HepG2 (cell line): Measurements from ENCODE around the gene TOB1. TPM values are rescaled to one million over a fixed set of nuclear protein-coding genes. Genes with fewer than 3 reads are reported as not detected.
A peak's percentile ranks its signal among the peaks of the same experiment; 100 is the strongest.

Source experiments
- GATAD2A ChIP-seq: IDR thresholded peaks from 2 replicates; pipeline ENCODE4 v1.6.1; 2016
- KDM1A ChIP-seq: IDR thresholded peaks from 2 replicates; pipeline ENCODE4 v1.6.1; 2016; ENCODE audit warnings: missing compliant biosample characterization
- KLF15 ChIP-seq: sonication (generic); formaldehyde crosslinking; IDR thresholded peaks from 2 replicates; pipeline ENCODE4 v1.8.1; 2023; ENCODE audit warnings: borderline replicate concordance, mild to moderate bottlenecking, inconsistent platforms, missing genetic modification reagents, mixed read lengths
- PPARG ChIP-seq: conservative IDR thresholded peaks from 2 replicates; pipeline ENCODE4 v1.6.1; 2016; ENCODE audit warnings: missing biosample characterization, missing genetic modification reagents
- RELA ChIP-seq: sonication (generic); formaldehyde crosslinking; IDR thresholded peaks from 2 replicates; pipeline ENCODE4 v1.4.0; 2020; ENCODE audit warnings: missing genetic modification reagents
- XRCC5 ChIP-seq: fragments of 200-400 bp; formaldehyde crosslinking; optimal IDR thresholded peaks from 2 replicates; pipeline ENCODE3; 2017; ENCODE audit warnings: mild to moderate bottlenecking, low read length
- ZFP36L2 ChIP-seq: sonication (generic); formaldehyde crosslinking; IDR thresholded peaks from 2 replicates; pipeline ENCODE4 v1.4.0; 2020; ENCODE audit warnings: missing genetic modification reagents
- ZMAT3 ChIP-seq: sonication (generic); formaldehyde crosslinking; conservative IDR thresholded peaks from 2 replicates; pipeline ENCODE4 v1.7.0; 2021; ENCODE audit warnings: missing genetic modification reagents
- ZNF263 ChIP-seq: sonication (generic); formaldehyde crosslinking; IDR thresholded peaks from 2 replicates; pipeline ENCODE4 v1.4.0; 2020; ENCODE audit warnings: missing genetic modification reagents
- ZNF317 ChIP-seq: sonication (generic); formaldehyde crosslinking; IDR thresholded peaks from 2 replicates; pipeline ENCODE4 v1.5.0; 2020; ENCODE audit warnings: mild to moderate bottlenecking, missing genetic modification reagents
- ZNF501 ChIP-seq: sonication (generic); formaldehyde crosslinking; IDR thresholded peaks from 2 replicates; pipeline ENCODE4 v1.5.1; 2020; ENCODE audit warnings: mild to moderate bottlenecking, moderate library complexity, missing genetic modification reagents
- ZNF530 ChIP-seq: sonication (generic); formaldehyde crosslinking; IDR thresholded peaks from 2 replicates; pipeline ENCODE4 v1.5.0; 2020; ENCODE audit warnings: low read depth, mild to moderate bottlenecking, missing genetic modification reagents
- ZNF562 ChIP-seq: sonication (generic); formaldehyde crosslinking; IDR thresholded peaks from 2 replicates; pipeline ENCODE4 v1.8.0; 2022; ENCODE audit warnings: missing genetic modification reagents, borderline replicate concordance
- ZNF773 ChIP-seq: sonication (generic); formaldehyde crosslinking; IDR thresholded peaks from 2 replicates; pipeline ENCODE4 v1.4.0; 2020; ENCODE audit warnings: missing genetic modification reagents, borderline replicate concordance
- ZSCAN21 ChIP-seq: sonication (generic); formaldehyde crosslinking; IDR thresholded peaks from 2 replicates; pipeline ENCODE4 v1.8.0; 2022; ENCODE audit warnings: mild to moderate bottlenecking, missing genetic modification reagents, moderate library complexity, borderline replicate concordance
- ZZZ3 ChIP-seq: sonication (generic); formaldehyde crosslinking; IDR thresholded peaks from 2 replicates; pipeline ENCODE4 v1.4.0; 2020; ENCODE audit warnings: missing genetic modification reagents, mild to moderate bottlenecking, borderline replicate concordance
- polyA plus RNA-seq, 8 experiments: library from polyadenylated mRNA; depleted of rRNA in 3 of 8; stranded (reverse) in 7 of 8; unstranded in 1 of 8; fragments of >200 nt; fragmentation: Illumina TruSeq in 4 of 8; extraction: Trizol in 4 of 8; gene quantifications; 2 replicates each; pipeline versions ENCODE4 v1.2.1 to v1.2.3, GENCODE V29; 2011 to 2016; ENCODE audit warnings: low read depth in 4 of 8, missing spikeins in 1 of 8, mixed read lengths in 1 of 8; ENCODE audit not compliant: insufficient read depth in 1 of 8
- total RNA-seq, 5 experiments: library from RNA; depleted of rRNA; stranded (reverse); fragments of >200 nt; fragmentation: Illumina TruSeq; extraction: Trizol; gene quantifications; 2 replicates each; pipeline ENCODE4 v1.2.3, GENCODE V29; 2016; ENCODE audit warnings: low read depth in 1 of 5
- TF ChIP-seq, protein P1 (sequence below): IDR thresholded peaks from 2 replicates; pipeline ENCODE4 v1.6.1; 2016; ENCODE audit warnings: mild to moderate bottlenecking
- TF ChIP-seq, protein P2 (sequence below): sonication (generic); formaldehyde crosslinking; IDR thresholded peaks from 2 replicates; pipeline ENCODE4 v1.5.1; 2020; ENCODE audit warnings: missing genetic modification reagents, mild to moderate bottlenecking, borderline replicate concordance
- TF ChIP-seq, protein P3 (sequence below): sonication (generic); formaldehyde crosslinking; IDR thresholded peaks from 2 replicates; pipeline ENCODE4 v1.8.0; 2022; ENCODE audit warnings: mild to moderate bottlenecking, missing genetic modification reagents, moderate library complexity
- TF ChIP-seq, protein P4 (sequence below): IDR thresholded peaks from 2 replicates; pipeline ENCODE4 v1.6.1; 2016; ENCODE audit warnings: missing compliant biosample characterization, missing genetic modification reagents, borderline replicate concordance
- TF ChIP-seq, protein P5 (sequence below): IDR thresholded peaks from 2 replicates; pipeline ENCODE4 v1.6.1; 2016; ENCODE audit warnings: mild to moderate bottlenecking, missing biosample characterization, missing genetic modification reagents

The TOB1 gene
- total and polyA plus RNA-seq, 2 of the 13 experiments (the other 11 are each of a cell fraction or from before 2014, with no cell fraction given) = 21.9 to 57.7 TPM

DNA sequence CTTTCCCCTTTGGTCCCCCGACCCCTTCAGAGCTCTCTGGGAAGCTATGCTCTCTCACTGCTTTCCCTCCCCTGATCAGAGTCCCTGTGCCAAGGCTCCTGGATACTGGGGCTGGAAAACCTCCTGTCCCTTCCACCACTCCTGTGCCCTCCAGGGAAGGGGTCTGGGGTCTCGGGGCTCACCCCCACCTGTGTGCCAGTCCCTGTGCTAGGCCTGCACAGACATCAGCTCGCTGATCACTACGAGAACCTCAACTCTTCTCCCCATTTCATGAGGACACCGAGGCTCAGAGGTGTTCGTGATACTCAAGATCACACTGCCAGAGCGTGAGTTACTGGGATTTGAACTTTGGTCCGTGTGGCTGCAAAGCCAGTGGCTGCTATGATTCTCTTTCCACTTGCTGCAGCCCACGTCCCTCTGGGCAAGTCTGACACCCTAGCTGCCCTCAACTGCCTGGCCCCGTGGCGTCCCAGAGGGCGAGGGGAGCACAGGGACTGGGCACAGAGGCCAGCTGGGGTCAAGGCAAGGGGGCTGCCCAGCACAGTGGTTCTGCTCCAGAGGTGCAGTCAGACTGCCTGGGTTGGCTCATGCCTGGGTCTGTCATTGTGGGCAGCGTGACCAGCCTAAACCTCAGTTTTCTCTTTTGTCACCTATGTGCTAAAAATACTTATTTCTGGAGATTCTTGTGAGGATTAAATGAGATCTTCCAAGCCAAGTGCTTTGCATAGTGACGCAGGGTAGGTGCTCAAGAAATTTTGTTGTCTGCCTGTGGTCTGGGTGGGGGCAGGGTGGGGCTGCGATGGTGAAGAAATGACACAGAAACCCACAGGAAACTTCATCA is 43.8 kb upstream of the TOB1 start (continued):
- TF ChIP-seq, protein P1, sequence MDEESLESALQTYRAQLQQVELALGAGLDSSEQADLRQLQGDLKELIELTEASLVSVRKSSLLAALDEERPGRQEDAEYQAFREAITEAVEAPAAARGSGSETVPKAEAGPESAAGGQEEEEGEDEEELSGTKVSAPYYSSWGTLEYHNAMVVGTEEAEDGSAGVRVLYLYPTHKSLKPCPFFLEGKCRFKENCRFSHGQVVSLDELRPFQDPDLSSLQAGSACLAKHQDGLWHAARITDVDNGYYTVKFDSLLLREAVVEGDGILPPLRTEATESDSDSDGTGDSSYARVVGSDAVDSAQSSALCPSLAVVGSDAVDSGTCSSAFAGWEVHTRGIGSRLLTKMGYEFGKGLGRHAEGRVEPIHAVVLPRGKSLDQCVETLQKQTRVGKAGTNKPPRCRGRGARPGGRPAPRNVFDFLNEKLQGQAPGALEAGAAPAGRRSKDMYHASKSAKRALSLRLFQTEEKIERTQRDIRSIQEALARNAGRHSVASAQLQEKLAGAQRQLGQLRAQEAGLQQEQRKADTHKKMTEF (CRISPR knock-in tag) = no peak; the same call in 1 of the 2 replicates
- TF ChIP-seq GATAD2A (CRISPR knock-in tag) (peak; percentile 85), ZNF773 (no peak), XRCC5 (peak; percentile 23), ZNF530 (CRISPR knock-in tag) (no peak), KDM1A (peak; percentile 66; the same call in 1 of the 2 replicates), ZNF317 (CRISPR knock-in tag) (0 out of 2 replicates have a peak, but pooled peaks have one; percentile 63), KLF15 (no peak), ZNF501 (CRISPR knock-in tag) (peak; percentile 49; the same call in 1 of the 2 replicates), ZZZ3 (CRISPR knock-in tag) (peak; percentile 90; the same call in 1 of the 2 replicates), ZSCAN21 (CRISPR knock-in tag) (peak; percentile 73; the same call in 1 of the 2 replicates), RELA (CRISPR knock-in tag) (peak; percentile 81; the same call in 1 of the 2 replicates), ZMAT3 (CRISPR knock-in tag) (no peak), ZNF263 (CRISPR knock-in tag) (peak; percentile 70), ZFP36L2 (0 out of 2 replicates have a peak, but pooled peaks have one; percentile 76), ZNF562 (CRISPR knock-in tag) (no peak), PPARG (0 out of 2 replicates have a peak, but pooled peaks have one; percentile 47)
- TF ChIP-seq, protein P2, sequence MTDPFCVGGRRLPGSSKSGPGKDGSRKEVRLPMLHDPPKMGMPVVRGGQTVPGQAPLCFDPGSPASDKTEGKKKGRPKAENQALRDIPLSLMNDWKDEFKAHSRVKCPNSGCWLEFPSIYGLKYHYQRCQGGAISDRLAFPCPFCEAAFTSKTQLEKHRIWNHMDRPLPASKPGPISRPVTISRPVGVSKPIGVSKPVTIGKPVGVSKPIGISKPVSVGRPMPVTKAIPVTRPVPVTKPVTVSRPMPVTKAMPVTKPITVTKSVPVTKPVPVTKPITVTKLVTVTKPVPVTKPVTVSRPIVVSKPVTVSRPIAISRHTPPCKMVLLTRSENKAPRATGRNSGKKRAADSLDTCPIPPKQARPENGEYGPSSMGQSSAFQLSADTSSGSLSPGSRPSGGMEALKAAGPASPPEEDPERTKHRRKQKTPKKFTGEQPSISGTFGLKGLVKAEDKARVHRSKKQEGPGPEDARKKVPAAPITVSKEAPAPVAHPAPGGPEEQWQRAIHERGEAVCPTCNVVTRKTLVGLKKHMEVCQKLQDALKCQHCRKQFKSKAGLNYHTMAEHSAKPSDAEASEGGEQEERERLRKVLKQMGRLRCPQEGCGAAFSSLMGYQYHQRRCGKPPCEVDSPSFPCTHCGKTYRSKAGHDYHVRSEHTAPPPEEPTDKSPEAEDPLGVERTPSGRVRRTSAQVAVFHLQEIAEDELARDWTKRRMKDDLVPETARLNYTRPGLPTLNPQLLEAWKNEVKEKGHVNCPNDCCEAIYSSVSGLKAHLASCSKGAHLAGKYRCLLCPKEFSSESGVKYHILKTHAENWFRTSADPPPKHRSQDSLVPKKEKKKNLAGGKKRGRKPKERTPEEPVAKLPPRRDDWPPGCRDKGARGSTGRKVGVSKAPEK (CRISPR knock-in tag) = 0 out of 2 replicates have a peak, but pooled peaks have one; percentile 75
- TF ChIP-seq, protein P3, sequence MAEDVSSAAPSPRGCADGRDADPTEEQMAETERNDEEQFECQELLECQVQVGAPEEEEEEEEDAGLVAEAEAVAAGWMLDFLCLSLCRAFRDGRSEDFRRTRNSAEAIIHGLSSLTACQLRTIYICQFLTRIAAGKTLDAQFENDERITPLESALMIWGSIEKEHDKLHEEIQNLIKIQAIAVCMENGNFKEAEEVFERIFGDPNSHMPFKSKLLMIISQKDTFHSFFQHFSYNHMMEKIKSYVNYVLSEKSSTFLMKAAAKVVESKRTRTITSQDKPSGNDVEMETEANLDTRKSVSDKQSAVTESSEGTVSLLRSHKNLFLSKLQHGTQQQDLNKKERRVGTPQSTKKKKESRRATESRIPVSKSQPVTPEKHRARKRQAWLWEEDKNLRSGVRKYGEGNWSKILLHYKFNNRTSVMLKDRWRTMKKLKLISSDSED (CRISPR knock-in tag) = no peak
- TF ChIP-seq, protein P4, sequence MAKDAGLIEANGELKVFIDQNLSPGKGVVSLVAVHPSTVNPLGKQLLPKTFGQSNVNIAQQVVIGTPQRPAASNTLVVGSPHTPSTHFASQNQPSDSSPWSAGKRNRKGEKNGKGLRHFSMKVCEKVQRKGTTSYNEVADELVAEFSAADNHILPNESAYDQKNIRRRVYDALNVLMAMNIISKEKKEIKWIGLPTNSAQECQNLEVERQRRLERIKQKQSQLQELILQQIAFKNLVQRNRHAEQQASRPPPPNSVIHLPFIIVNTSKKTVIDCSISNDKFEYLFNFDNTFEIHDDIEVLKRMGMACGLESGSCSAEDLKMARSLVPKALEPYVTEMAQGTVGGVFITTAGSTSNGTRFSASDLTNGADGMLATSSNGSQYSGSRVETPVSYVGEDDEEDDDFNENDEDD = peak; percentile 61; the same call in 1 of the 2 replicates
- TF ChIP-seq, protein P5, sequence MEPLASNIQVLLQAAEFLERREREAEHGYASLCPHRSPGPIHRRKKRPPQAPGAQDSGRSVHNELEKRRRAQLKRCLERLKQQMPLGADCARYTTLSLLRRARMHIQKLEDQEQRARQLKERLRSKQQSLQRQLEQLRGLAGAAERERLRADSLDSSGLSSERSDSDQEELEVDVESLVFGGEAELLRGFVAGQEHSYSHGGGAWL (CRISPR knock-in tag) = peak; percentile 56; the same call in 1 of the 2 replicates
